22Rv1 (cell line): Measurements from ENCODE around the gene CMSS1.

Source experiments
- ZFX ChIP-seq: fragments of 450-650 bp; IDR thresholded peaks from 2 replicates; pipeline ENCODE4 v1.6.1; 2017; ENCODE audit warnings: antibody characterized with exemption, borderline replicate concordance
- TF ChIP-seq, protein P1 (sequence below): fragments of 450-650 bp; IDR thresholded peaks from 2 replicates; pipeline ENCODE4 v1.5.1; 2017; ENCODE audit warnings: mild to moderate bottlenecking

DNA sequence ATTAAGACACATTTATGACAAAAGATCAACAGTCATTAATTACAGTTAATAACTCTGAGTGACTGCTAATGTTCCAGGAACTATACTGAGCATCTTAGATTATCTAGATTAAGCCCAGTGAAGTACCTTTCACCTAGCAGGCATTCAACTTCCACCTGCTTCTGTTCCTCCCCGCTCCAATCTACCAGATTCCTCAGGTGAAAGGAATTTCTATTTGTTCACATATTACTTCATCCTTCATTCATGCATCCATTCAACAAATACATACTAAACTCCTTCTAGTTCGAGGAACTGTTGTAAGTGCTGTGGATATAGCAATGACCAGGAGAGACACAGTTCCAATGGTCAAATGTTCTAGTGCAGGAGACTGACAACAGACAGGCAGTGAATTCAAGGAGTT, 157.3 kb downstream of the CMSS1 start:
- TF ChIP-seq, protein P1, sequence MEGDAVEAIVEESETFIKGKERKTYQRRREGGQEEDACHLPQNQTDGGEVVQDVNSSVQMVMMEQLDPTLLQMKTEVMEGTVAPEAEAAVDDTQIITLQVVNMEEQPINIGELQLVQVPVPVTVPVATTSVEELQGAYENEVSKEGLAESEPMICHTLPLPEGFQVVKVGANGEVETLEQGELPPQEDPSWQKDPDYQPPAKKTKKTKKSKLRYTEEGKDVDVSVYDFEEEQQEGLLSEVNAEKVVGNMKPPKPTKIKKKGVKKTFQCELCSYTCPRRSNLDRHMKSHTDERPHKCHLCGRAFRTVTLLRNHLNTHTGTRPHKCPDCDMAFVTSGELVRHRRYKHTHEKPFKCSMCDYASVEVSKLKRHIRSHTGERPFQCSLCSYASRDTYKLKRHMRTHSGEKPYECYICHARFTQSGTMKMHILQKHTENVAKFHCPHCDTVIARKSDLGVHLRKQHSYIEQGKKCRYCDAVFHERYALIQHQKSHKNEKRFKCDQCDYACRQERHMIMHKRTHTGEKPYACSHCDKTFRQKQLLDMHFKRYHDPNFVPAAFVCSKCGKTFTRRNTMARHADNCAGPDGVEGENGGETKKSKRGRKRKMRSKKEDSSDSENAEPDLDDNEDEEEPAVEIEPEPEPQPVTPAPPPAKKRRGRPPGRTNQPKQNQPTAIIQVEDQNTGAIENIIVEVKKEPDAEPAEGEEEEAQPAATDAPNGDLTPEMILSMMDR = no peak
- no peak for TF ChIP-seq ZFX
